Measurements from ENCODE around the gene CCSER2. TPM values are rescaled to one million over a fixed set of nuclear protein-coding genes. Genes with fewer than 3 reads are reported as not detected.
A peak's percentile ranks its signal among the peaks of the same experiment; 100 is the strongest.

Gene CCSER2
- polyA plus RNA-seq, 1 donor (not counting 4 experiments of a cell fraction or from before 2014, with no cell fraction given): 26.7 TPM

GRCh38 chr10:84541289-84541637 is 212.9 kb downstream of the CCSER2 start:
- H3K4me3 ChIP-seq (ENCODE audit: control insufficient read depth in 2 of 3, extremely low read depth in 1 of 3, insufficient read depth in 2 of 3, low read depth in 1 of 3, low read length in 3 of 3): no peak overlapping the region
- peaks cover 15% of the 10 kb centered on the region for H3K4me1 ChIP-seq (ENCODE audit: control insufficient read depth, extremely low read depth, insufficient read depth, low read length)
- TF ChIP-seq EZH2 (IDR thresholded peaks at IDR 0.05; ENCODE audit: low read length) (no peak), CTCF (optimal IDR thresholded peaks at IDR 0.05 in 1 of 3, IDR thresholded peaks at IDR 0.05 in 1 of 3, conservative IDR thresholded peaks at IDR 0.05 in 1 of 3; ENCODE audit: extremely low read depth in 1 of 3, insufficient read depth in 2 of 3, low read length in 3 of 3) (peak in 1 of 3 experiments; percentile 18)
- peak overlapping the region; percentile 52 for H2AFZ ChIP-seq (ENCODE audit: control insufficient read depth, low read length)
- DNase-seq (ENCODE audit: low read depth, low spot score): no peak
- H3K27ac ChIP-seq (ENCODE audit: control insufficient read depth, insufficient read depth, low read length): no peak overlapping the region
- no peaks in the 10 kb centered on the region for H3K27me3 ChIP-seq (ENCODE audit: control insufficient read depth, extremely low read depth, insufficient read depth, low read length)
- FAIRE-seq: no peak
- H3K36me3 ChIP-seq (ENCODE audit: control insufficient read depth in 2 of 2, extremely low read depth in 1 of 2, insufficient read depth in 2 of 2, low read length in 2 of 2): no peaks in the 10 kb centered on the region
- no peak overlapping the region for H3K9ac ChIP-seq (ENCODE audit: control insufficient read depth, extremely low read depth, insufficient read depth, low read length)
- H4K20me1 ChIP-seq (ENCODE audit: control insufficient read depth, extremely low read depth, insufficient read depth, low read length): no peaks in the 10 kb centered on the region
- dilution Hi-C loops (cut with MboI; ENCODE audit: extremely low pct_ligation_motif_present, low sequenced_read_pairs): no loop called here
- H3K79me2 ChIP-seq (ENCODE audit: control insufficient read depth, insufficient read depth, low read length): no peaks in the 10 kb centered on the region
- no peaks in the 10 kb centered on the region for H3K9me3 ChIP-seq (ENCODE audit: control insufficient read depth, low read depth, low read length)
- H3K4me2 ChIP-seq (ENCODE audit: control insufficient read depth, extremely low read depth, insufficient read depth, low read depth, low read length): no peak overlapping the region
- no peaks in the 10 kb centered on the region for H3K9me1 ChIP-seq (ENCODE audit: control insufficient read depth, extremely low read depth, insufficient read depth, low read length)

GRCh38 chr10:84542522-84543490 is 214.4 kb downstream of the CCSER2 start:
- no peaks in the 10 kb centered on the region for H3K36me3 ChIP-seq (ENCODE audit: control insufficient read depth in 2 of 2, extremely low read depth in 1 of 2, insufficient read depth in 2 of 2, low read length in 2 of 2)
- H2AFZ ChIP-seq (ENCODE audit: control insufficient read depth, low read length): no peak overlapping the region
- peaks cover 15% of the 10 kb centered on the region for H3K4me1 ChIP-seq (ENCODE audit: control insufficient read depth, extremely low read depth, insufficient read depth, low read length)
- H3K4me2 ChIP-seq (ENCODE audit: control insufficient read depth, extremely low read depth, insufficient read depth, low read depth, low read length): no peak overlapping the region
- no peak for DNase-seq (ENCODE audit: low read depth, low spot score)
- no peaks in the 10 kb centered on the region for H3K79me2 ChIP-seq (ENCODE audit: control insufficient read depth, insufficient read depth, low read length)
- dilution Hi-C loops (cut with MboI; ENCODE audit: extremely low pct_ligation_motif_present, low sequenced_read_pairs): no loop called here
- no peak overlapping the region for H3K27ac ChIP-seq (ENCODE audit: control insufficient read depth, insufficient read depth, low read length)
- no peak for TF ChIP-seq EZH2 (IDR thresholded peaks at IDR 0.05; ENCODE audit: low read length)
- H3K4me3 ChIP-seq (ENCODE audit: control insufficient read depth in 2 of 3, extremely low read depth in 1 of 3, insufficient read depth in 2 of 3, low read depth in 1 of 3, low read length in 3 of 3): no peak overlapping the region
- no peaks in the 10 kb centered on the region for H3K9me1 ChIP-seq (ENCODE audit: control insufficient read depth, extremely low read depth, insufficient read depth, low read length)
- H3K9ac ChIP-seq (ENCODE audit: control insufficient read depth, extremely low read depth, insufficient read depth, low read length): no peak overlapping the region
- no peaks in the 10 kb centered on the region for H3K27me3 ChIP-seq (ENCODE audit: control insufficient read depth, extremely low read depth, insufficient read depth, low read length)
- H3K9me3 ChIP-seq (ENCODE audit: control insufficient read depth, low read depth, low read length): no peaks in the 10 kb centered on the region
- H4K20me1 ChIP-seq (ENCODE audit: control insufficient read depth, extremely low read depth, insufficient read depth, low read length): no peaks in the 10 kb centered on the region
- no peak for FAIRE-seq
